Measurements from ENCODE around the gene EFCAB5. TPM values are rescaled to one million over a fixed set of nuclear protein-coding genes. Genes with fewer than 3 reads are reported as not detected.

EFCAB5 gene
- total and polyA plus RNA-seq, 8 donors = 0.52 to 2.3 (median 1.9) TPM

DNA sequence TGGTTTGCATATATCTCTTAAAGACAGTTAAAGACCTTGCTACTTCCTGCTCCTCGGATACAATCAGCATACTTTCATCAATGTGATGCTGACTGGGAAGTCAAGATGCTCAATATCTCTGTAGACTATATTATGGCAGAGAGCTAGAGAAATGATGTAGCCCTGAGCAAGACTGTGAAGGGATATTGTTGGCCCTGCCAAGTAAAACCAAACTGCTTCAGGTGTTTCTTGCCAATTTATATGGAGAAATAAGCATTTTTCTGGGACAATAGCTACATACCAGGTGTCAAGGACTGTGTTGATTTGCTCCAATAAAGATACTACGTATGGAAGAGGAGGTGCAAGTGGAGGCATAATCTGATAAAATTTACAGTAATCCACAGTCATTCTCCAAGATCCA, 4.7 kb upstream of the EFCAB5 start:
- Histone ChIP-seq H3K36me3 (no peaks in the 10 kb centered on the region), H3K27ac (no peak overlapping the region), H3K4me1 (peaks cover 0 to 2% of the 10 kb centered on the region in 2 donors), H3K4me3 (no peak overlapping the region), H3K27me3 (no peaks in the 10 kb centered on the region), H3K9me3 (no peaks in the 10 kb centered on the region)
- ATAC-seq (no peak), DNase-seq (no peak)
- intact Hi-C loops (cut with DNase I) = loop anchor here in 1 of 2 donors (10.0 kb wide), 1 partner anchor 302 kb away; no protein-coding TSS in a partner anchor
- TF ChIP-seq, protein P1, sequence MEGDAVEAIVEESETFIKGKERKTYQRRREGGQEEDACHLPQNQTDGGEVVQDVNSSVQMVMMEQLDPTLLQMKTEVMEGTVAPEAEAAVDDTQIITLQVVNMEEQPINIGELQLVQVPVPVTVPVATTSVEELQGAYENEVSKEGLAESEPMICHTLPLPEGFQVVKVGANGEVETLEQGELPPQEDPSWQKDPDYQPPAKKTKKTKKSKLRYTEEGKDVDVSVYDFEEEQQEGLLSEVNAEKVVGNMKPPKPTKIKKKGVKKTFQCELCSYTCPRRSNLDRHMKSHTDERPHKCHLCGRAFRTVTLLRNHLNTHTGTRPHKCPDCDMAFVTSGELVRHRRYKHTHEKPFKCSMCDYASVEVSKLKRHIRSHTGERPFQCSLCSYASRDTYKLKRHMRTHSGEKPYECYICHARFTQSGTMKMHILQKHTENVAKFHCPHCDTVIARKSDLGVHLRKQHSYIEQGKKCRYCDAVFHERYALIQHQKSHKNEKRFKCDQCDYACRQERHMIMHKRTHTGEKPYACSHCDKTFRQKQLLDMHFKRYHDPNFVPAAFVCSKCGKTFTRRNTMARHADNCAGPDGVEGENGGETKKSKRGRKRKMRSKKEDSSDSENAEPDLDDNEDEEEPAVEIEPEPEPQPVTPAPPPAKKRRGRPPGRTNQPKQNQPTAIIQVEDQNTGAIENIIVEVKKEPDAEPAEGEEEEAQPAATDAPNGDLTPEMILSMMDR (IDR thresholded peaks at IDR 0.05) = no peak

DNA sequence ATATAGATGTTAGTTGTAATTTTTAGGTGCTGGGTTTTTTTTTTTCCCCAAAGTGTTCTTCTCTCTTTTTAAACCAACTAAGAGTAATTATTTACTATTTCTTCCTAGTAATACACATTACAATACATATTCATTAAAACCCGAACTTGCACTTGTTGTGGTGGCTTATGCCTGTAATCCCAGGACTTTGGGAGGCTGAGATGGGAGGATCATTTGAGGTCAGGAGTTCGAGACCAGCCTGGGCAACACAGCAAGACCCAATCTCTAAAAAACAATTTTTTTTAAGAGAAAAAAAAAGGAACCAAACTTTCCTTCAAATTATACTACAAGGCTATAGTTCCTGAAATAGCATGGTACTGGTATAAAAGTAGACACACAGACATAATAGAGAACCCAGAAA, 3.8 kb downstream of the EFCAB5 start:
- H3K27me3 ChIP-seq = no peaks in the 10 kb centered on the region
- H3K36me3 ChIP-seq = no peaks in the 10 kb centered on the region
- TF ChIP-seq, protein P1 (IDR thresholded peaks at IDR 0.05) = no peak
- DNase-seq = no peak
- H3K4me3 ChIP-seq = no peak overlapping the region
- H3K27ac ChIP-seq = no peak overlapping the region
- no peaks in the 10 kb centered on the region for H3K9me3 ChIP-seq
- intact Hi-C loops (cut with DNase I) = no loop called here
- ATAC-seq = no peak
- peaks cover 0 to 6% of the 10 kb centered on the region in 2 donors for H3K4me1 ChIP-seq

DNA sequence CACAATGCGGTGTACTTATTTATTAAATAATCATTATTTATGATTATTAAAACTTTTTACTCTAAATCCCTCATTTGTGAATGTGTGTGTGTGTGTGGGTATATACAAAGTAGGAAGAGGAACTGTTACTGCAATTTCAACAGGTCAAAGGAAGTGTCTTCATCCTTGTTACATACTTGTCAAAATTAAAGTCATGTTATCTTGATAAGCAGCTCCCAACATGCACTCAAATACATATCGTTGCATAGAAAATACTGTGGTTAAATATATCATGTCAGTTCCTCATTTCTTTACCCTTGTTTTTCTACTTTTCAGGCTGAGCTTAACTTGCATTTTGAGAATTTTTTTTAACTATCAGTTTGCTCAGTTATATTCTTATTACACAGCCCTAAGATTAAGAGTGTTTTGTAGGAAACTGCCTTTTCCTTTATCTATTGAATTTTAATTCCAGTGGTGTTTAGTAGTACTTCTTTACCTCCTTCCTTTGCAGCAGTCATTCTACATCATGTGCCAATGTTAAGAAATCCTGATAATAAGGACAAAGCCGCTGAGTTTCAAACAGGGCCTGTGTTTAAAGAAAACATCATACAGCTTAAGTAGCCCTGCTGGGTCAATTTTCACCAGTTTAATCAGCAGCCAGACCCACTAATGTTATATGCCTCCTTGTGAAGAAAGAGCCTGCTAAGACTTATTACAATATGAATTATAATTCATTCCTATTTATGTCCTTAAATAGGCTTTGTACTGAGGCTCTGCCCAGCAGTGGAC, 7.2 kb downstream of the EFCAB5 start:
- Histone ChIP-seq H3K27ac (peak overlapping the region in 1 of 2 donors; percentile 35), H3K9me3 (peaks cover 0 to 6% of the 10 kb centered on the region in 2 donors), H3K4me3 (no peak overlapping the region), H3K36me3 (no peaks in the 10 kb centered on the region), H3K4me1 (peaks cover 0 to 6% of the 10 kb centered on the region in 2 donors), H3K27me3 (no peaks in the 10 kb centered on the region)
- TF ChIP-seq, protein P1 (IDR thresholded peaks at IDR 0.05) = no peak
- DNase-seq (no peak), ATAC-seq (no peak)
- intact Hi-C loops (cut with DNase I) = no loop called here

DNA sequence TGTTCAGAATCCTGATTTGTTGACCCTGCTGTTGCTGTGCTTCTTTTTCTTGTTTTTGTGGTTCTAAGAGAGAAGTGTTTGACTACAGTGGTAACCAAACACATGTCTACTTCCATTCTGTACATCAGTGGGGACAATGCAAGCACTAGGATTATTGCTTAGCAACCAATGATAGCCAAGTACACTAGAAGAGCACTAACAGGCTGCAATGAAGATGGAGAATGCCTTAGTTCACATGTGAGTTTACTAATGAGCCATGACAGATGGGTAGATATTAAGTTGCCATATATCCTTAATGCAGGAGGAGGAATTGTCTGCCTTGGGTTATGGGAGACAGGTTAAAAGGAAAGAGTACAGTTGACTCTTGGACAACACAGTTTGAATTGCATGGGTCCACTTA, 8.3 kb downstream of the EFCAB5 start:
- H3K9me3 ChIP-seq = peaks cover 0 to 15% of the 10 kb centered on the region in 2 donors
- DNase-seq (no peak), ATAC-seq (no peak)
- no peak overlapping the region for H3K4me3 ChIP-seq
- TF ChIP-seq, protein P1 (IDR thresholded peaks at IDR 0.05) = no peak
- H3K27ac ChIP-seq = no peak overlapping the region
- no peaks in the 10 kb centered on the region for H3K36me3 ChIP-seq
- intact Hi-C loops (cut with DNase I) = no loop called here
- peaks cover 0 to 6% of the 10 kb centered on the region in 2 donors for H3K4me1 ChIP-seq
- no peaks in the 10 kb centered on the region for H3K27me3 ChIP-seq

DNA sequence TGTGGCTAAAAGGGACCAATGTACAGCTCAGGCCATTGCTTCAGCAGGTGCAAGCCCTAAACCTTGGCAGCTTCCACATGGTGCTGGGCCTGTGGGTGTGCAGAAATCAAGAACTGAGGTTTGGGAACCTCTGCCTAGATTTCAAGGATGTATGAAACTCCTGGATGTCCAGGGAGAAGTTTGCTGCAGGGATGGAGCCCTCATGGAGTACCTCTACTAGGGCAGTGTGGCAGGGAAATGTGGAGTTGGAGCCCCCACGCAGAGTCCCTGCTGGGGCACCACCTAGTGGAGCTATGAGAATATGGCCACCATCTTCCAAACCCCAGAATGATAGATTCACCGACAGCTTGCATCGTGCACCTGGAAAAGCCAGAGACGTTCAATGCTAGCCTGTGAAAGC, 13.0 kb downstream of the EFCAB5 start:
- H3K4me3 ChIP-seq = no peak overlapping the region
- H3K9me3 ChIP-seq = peaks cover 0 to 16% of the 10 kb centered on the region in 2 donors
- no peak for DNase-seq
- H3K4me1 ChIP-seq = no peaks in the 10 kb centered on the region
- no peak for ATAC-seq
- no peaks in the 10 kb centered on the region for H3K27me3 ChIP-seq
- no peak overlapping the region for H3K27ac ChIP-seq
- H3K36me3 ChIP-seq = no peaks in the 10 kb centered on the region
- intact Hi-C loops (cut with DNase I) = no loop called here
- TF ChIP-seq, protein P1 (IDR thresholded peaks at IDR 0.05) = no peak
